HuH-7.5 (cell line): Measurements from ENCODE around the gene SNRPD2.
A peak's percentile ranks its signal among the peaks of the same experiment; 100 is the strongest.

Experiments used
- DNase-seq: peaks from one replicate; pipeline ENCODE4 v3.0.0; 2011; ENCODE audit warnings: low spot score

The SNRPD2 gene

GRCh38 chr19:45657520-45658167, 34.1 kb downstream of the SNRPD2 start:
- DNase-seq, result peak; percentile 72

GRCh38 chr19:45655073-45655472, 36.7 kb downstream of the SNRPD2 start:
- no peak for DNase-seq

GRCh38 chr19:45653634-45654033, 38.1 kb downstream of the SNRPD2 start:
- no peak for DNase-seq

- DNase-seq, result no peak
These were observed 41.0 kb downstream of the SNRPD2 start for GRCh38 chr19:45650722-45651121.

GRCh38 chr19:45646345-45646698, 45.4 kb downstream of the SNRPD2 start:
- DNase-seq, result no peak

GRCh38 chr19:45645631-45646344, 46.0 kb downstream of the SNRPD2 start:
- DNase-seq, result peak; percentile 69

- DNase-seq, result no peak
These were observed 46.6 kb downstream of the SNRPD2 start for GRCh38 chr19:45645068-45645630.

GRCh38 chr19:45643927-45644771, 47.6 kb downstream of the SNRPD2 start:
- no peak for DNase-seq

- DNase-seq, result peak; percentile 98
These were observed 48.5 kb downstream of the SNRPD2 start for GRCh38 chr19:45643024-45643926.

- DNase-seq, result peak; percentile 95
These were observed 50.3 kb downstream of the SNRPD2 start for GRCh38 chr19:45641274-45642105.

- no peak for DNase-seq
These were observed 50.9 kb downstream of the SNRPD2 start for GRCh38 chr19:45640849-45641273.

- peak; percentile 73 for DNase-seq
These were observed 52.6 kb downstream of the SNRPD2 start, which contains the start of gene EML2 for GRCh38 chr19:45638930-45639729. EML2 (minus strand) TSS chr19:45639397; CDS start chr19:45639376, 21 bp downstream.

- DNase-seq, result no peak
These were observed 53.7 kb downstream of the SNRPD2 start for GRCh38 chr19:45637890-45638667.
